ENCODE data around the gene RNU1-2. TPM values are rescaled to one million over a fixed set of nuclear protein-coding genes. Genes with fewer than 3 reads are reported as not detected.
"Not testable (repeated sequence)": the region's sequence is repeated elsewhere in the genome, so short reads cannot be mapped to it uniquely, and the experiment has no call there.

The RNU1-2 gene
- total RNA-seq, 1 donor from 2014 or later: 2,369 TPM

DNA sequence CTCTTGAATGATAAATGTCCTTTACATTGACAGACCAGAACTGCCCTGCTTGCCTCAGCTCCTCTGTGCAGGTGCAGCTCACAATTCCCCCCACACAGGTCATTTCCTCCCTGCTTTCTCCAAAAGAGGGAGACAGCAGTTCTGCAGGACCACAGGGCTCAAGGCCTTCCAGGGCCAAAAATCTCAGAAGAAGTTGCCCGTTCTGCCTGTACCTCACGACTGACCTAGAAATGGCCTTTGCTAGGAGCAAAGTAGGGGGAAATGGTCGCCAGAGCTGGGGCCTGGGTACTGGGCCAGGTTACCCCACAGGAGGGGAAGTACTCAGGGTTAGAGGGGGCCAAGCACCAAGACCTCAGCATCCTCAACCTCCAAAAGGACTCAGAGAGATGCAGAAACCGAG is 11.1 kb downstream of the RNU1-2 start:
- H3K27ac Mint-ChIP-seq: no peak overlapping the region
- peaks cover 15% of the 10 kb centered on the region for H3K4me1 Mint-ChIP-seq (ENCODE audit: low read depth)
- peaks cover 2% of the 10 kb centered on the region for H3K27me3 Mint-ChIP-seq (ENCODE audit: low read depth)
- DNase-seq (ENCODE audit: low spot score): no peak
- H3K36me3 Mint-ChIP-seq (ENCODE audit: low read depth): no peaks in the 10 kb centered on the region
- H3K4me3 Mint-ChIP-seq (ENCODE audit: low read depth): no peak overlapping the region
- intact Hi-C loops (cut with micrococcal nuclease): no loop called here
- H3K9me3 Mint-ChIP-seq: no peaks in the 10 kb centered on the region

DNA sequence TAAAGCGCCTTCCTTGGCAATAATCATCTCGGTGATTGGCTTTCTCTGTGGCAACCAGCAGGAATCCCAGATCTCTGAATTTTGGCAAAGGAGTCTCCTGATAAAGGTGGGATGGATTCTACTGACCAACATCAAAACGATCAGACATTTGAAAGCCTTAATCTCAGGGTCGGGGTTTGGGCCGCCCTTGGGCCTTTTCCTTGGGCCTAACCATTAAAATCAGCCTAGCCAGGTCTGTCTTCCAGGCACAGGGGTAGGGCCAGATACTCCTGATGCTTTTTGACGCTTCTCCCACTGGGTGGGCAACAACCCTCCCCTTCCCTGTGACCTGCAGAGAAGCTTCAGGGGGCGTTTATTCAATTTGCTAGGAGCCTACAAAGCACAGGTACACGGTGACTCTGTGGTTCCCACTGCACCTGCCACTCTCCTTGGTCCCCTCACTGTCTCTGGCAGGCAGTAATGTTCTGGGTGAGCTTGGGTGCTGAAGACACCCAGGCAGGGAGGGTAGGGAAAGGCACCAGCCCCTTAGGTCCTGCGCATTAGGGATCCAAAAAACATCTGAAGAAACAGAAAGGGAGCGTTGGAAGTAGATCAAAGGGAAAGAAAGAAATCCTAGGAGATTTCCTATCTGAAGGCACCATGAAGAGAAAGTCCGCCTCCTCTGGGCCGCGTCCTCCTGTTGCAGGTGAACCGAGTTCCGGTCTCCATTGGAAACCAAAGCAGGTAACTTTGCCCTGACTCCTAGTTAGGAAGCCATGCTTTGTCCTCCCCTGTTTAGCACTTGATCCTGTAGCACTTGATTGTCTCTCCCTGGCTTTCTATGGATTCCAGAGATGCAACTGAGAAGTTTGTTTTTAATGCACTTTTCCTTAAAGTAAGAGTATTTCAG is 12.3 kb downstream of the RNU1-2 start:
- H3K27ac Mint-ChIP-seq: no peak overlapping the region
- no peaks in the 10 kb centered on the region for H3K9me3 Mint-ChIP-seq
- no peak overlapping the region for H3K4me3 Mint-ChIP-seq (ENCODE audit: low read depth)
- peaks cover 4% of the 10 kb centered on the region for H3K27me3 Mint-ChIP-seq (ENCODE audit: low read depth)
- peaks cover 14% of the 10 kb centered on the region for H3K4me1 Mint-ChIP-seq (ENCODE audit: low read depth)
- H3K36me3 Mint-ChIP-seq (ENCODE audit: low read depth): no peaks in the 10 kb centered on the region
- intact Hi-C loops (cut with micrococcal nuclease): no loop called here
- DNase-seq (ENCODE audit: low spot score): no peak

DNA sequence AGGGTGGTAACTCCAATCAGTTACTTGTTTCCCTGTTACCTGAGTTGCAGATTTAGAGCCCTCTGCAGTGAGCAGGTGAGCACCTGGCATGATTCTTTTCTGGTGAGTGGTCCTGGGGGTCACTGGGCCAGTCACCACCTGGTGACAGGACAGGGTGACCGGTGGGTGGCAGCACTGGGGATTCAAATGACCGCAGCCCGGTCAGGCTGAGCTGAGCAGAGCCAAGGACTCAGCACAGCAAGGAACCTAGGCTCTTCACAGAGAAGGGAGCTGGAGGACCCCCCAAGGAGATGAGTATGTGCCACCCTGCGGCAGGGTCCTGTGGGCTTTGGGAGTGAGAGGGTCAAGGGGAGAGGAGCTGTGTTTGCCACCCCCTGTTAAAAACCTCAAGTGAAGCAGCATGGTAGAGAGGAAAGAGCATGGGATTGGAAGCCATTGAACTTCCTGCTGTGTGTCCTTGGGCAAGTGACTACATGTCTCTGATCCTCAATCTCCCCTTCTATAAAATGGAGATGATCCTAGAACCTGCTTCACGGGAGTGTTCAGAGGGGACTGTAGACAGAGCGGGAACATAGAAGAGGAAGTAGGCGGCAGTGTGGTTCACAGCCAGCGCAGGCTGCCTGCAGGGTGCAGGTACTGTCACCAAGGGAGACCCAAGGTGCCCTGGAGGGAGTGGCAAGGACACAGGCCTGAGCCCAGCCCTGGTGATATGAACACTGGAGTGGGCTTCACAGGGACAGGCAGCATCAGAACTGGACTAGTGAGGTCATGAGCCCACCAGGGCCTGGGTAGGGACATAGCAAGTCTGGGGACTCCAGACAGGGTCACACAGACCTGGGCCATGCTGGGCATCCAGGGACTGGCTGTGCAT is 16.3 kb downstream of the RNU1-2 start:
- intact Hi-C loops (cut with micrococcal nuclease); H3K9me3 Mint-ChIP-seq; H3K27ac Mint-ChIP-seq; H3K4me3 Mint-ChIP-seq (ENCODE audit: low read depth); DNase-seq (ENCODE audit: low spot score); H3K27me3 Mint-ChIP-seq (ENCODE audit: low read depth); H3K36me3 Mint-ChIP-seq (ENCODE audit: low read depth): not testable (repeated sequence)
- H3K4me1 Mint-ChIP-seq (ENCODE audit: low read depth): peaks cover 21% of the 10 kb centered on the region

DNA sequence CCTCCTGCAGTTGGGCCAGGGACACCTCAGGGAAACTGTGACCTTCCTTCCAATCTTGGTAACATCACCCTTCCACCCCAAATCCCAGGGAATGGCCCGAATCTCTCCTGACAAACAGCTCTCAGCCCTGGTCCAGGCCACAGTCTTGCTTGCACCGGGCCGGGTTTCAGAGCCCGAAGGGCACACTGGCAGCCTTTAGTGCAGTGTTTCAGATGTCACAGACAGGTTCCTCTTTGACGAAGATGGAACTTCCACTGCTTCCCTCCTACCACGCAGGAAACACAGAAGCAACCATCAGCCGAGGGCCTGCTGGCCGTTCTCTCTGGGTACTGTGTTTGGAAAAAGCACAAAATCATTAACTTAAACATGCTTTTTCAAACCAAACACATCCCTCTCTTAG is 17.0 kb downstream of the RNU1-2 start:
- H3K9me3 Mint-ChIP-seq; DNase-seq (ENCODE audit: low spot score); H3K27ac Mint-ChIP-seq; H3K36me3 Mint-ChIP-seq (ENCODE audit: low read depth); H3K27me3 Mint-ChIP-seq (ENCODE audit: low read depth): not testable (repeated sequence)
- intact Hi-C loops (cut with micrococcal nuclease): loop anchor here (1.0 kb wide), 1 partner anchor 7 kb away; no protein-coding TSS in a partner anchor
- peaks cover 19% of the 10 kb centered on the region for H3K4me1 Mint-ChIP-seq (ENCODE audit: low read depth)
- peak overlapping the region; percentile 70 for H3K4me3 Mint-ChIP-seq (ENCODE audit: low read depth)

DNA sequence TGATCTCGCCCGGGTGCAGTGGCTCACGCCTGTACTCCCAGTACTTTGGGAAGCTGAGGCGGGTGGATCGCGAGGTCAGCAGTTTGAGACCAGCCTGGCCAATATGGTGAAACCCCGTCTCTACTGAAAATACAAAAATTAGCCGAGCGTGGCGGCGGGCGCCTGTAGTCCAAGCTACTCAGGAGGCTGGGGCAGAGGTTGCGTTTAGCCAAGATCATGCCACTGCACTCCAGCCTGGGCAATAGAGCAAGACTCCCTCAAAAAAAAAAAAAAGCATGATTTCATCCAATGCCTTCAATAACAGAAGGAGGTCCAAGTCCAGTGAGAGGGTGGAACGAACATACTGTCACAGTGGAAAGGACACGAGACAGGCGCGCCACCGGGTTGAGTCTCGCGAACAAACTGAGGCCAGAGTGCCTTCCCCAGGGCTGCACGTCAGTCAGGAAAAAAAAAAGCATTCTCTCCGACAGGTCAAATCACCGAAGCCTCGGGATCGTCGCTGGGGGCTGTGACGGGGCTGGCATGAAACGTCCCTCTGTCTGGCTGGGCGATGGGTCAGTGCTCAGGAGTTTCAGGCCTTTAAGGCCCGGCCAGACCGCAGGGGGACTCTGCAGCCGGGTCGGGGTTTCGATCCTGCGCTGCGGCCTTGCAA is 17.5 kb downstream of the RNU1-2 start:
- peak overlapping the region; percentile 70 for H3K4me3 Mint-ChIP-seq (ENCODE audit: low read depth)
- H3K27me3 Mint-ChIP-seq (ENCODE audit: low read depth): peaks cover 9% of the 10 kb centered on the region
- H3K9me3 Mint-ChIP-seq: no peaks in the 10 kb centered on the region
- intact Hi-C loops (cut with micrococcal nuclease): loop anchor here (1.0 kb wide), 1 partner anchor 8 kb away; no protein-coding TSS in a partner anchor
- H3K36me3 Mint-ChIP-seq (ENCODE audit: low read depth): no peaks in the 10 kb centered on the region
- DNase-seq (ENCODE audit: low spot score): no peak
- peaks cover 19% of the 10 kb centered on the region for H3K4me1 Mint-ChIP-seq (ENCODE audit: low read depth)
- no peak overlapping the region for H3K27ac Mint-ChIP-seq

DNA sequence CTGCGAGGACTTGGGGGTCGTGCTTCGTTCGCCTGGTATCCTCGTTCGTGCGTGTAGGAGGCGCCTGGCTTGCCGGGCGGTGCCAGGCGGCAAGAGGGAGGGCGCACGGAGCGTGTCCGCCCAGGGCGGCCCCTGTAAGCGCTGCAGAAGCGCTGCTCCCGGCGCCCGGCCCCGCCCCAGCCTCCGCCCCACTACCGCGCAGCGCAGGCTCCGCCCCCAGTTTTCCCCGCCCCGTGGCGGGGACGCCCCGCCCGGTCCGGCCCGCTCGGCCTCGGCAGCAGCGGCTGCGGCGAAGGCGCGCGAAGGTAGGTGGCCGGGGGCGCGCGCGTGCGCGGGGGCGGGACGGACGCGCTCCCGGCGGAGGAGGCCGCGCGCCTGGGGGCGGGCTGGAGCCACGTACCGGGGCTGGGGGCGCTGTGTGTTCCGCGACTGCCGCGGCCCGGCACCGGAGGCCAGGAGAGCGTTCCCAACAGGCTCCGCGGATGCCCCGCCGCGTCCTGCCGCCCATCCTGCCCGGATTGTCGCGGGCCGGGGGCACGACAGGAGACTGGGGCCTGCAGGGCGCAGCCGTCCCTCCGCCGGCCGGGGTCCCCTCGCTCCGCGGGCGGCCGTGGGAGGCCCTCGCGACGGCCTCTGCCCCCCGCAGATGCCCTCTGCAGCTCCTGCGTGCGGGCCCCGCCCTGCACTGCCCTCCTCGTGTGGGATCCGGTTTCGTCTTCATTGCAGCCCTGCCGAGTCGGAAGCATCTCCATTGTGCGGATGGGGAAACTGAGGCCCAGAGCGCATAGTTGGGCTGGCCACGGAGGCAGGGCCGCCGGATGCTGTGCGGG is 18.3 kb downstream of the RNU1-2 start:
- peaks cover 9% of the 10 kb centered on the region for H3K27me3 Mint-ChIP-seq (ENCODE audit: low read depth)
- H3K9me3 Mint-ChIP-seq: no peaks in the 10 kb centered on the region
- H3K27ac Mint-ChIP-seq: peak overlapping the region; percentile 68
- peak; percentile 87 for DNase-seq (ENCODE audit: low spot score)
- H3K4me1 Mint-ChIP-seq (ENCODE audit: low read depth): peaks cover 19% of the 10 kb centered on the region
- intact Hi-C loops (cut with micrococcal nuclease): loop anchor here (1.0 kb wide), 1 partner anchor 9 kb away; no protein-coding TSS in a partner anchor
- no peaks in the 10 kb centered on the region for H3K36me3 Mint-ChIP-seq (ENCODE audit: low read depth)
- H3K4me3 Mint-ChIP-seq (ENCODE audit: low read depth): peak overlapping the region; percentile 90

DNA sequence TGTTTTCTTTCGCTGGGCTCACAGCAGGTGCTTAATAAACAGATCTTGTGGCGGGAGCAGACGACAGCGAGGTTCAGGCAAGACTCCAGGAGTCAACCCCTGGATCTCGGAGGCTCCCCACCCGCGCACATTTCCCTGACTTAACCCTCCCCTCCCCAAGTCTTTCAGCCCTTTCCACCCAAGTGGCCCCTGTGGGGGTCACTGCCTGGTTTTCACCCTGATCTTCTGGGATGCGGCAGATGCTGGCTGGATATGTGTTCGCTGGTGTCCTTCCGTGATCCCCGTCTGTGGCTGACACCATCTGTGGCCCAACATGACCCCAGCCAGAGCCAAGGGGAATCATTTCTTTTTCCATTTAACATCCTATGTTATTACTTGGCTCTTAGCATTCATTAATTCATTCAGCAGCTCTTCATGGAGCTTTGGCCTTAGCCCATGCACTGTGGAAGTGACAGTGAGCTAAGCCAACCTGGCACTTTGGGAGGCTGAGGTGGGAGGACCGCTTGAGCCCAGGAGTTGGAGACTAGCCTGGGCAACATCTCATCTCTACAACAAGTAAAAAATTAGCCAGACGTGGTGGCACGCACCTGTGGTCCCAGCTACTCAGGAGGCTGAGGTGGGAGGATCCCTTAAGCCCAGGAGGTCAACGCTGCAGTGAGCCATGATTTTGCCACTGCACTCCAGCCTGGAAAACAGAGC is 19.3 kb downstream of the RNU1-2 start:
- DNase-seq (ENCODE audit: low spot score); H3K9me3 Mint-ChIP-seq; H3K27me3 Mint-ChIP-seq (ENCODE audit: low read depth); H3K36me3 Mint-ChIP-seq (ENCODE audit: low read depth); intact Hi-C loops (cut with micrococcal nuclease): not testable (repeated sequence)
- H3K4me1 Mint-ChIP-seq (ENCODE audit: low read depth): peaks cover 19% of the 10 kb centered on the region
- peak overlapping the region; percentile 90 for H3K4me3 Mint-ChIP-seq (ENCODE audit: low read depth)
- H3K27ac Mint-ChIP-seq: peak overlapping the region; percentile 68

DNA sequence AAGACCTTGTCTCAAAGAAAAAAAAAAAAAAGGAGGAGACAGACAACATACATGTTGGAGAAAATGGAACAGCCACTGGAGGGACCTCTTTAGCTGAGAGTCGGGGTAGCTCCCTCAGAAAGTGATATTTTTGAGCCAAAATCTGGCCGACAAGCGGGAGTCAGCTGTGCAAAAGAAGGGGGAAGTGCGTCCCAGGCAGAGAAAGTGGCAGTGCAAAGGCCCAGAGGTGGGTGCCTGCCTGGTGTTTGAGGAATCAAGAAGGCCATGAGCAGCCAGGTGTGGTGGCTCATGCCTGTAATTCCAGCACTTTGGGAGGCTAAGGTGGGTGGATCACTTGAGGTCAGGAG is 19.8 kb downstream of the RNU1-2 start:
- H3K36me3 Mint-ChIP-seq (ENCODE audit: low read depth): no peaks in the 10 kb centered on the region
- H3K27me3 Mint-ChIP-seq (ENCODE audit: low read depth): peaks cover 7% of the 10 kb centered on the region
- H3K27ac Mint-ChIP-seq: peak overlapping the region; percentile 68
- no peak for DNase-seq (ENCODE audit: low spot score)
- H3K4me3 Mint-ChIP-seq (ENCODE audit: low read depth): peak overlapping the region; percentile 90
- H3K9me3 Mint-ChIP-seq: no peaks in the 10 kb centered on the region
- intact Hi-C loops (cut with micrococcal nuclease): no loop called here
- H3K4me1 Mint-ChIP-seq (ENCODE audit: low read depth): peaks cover 19% of the 10 kb centered on the region

DNA sequence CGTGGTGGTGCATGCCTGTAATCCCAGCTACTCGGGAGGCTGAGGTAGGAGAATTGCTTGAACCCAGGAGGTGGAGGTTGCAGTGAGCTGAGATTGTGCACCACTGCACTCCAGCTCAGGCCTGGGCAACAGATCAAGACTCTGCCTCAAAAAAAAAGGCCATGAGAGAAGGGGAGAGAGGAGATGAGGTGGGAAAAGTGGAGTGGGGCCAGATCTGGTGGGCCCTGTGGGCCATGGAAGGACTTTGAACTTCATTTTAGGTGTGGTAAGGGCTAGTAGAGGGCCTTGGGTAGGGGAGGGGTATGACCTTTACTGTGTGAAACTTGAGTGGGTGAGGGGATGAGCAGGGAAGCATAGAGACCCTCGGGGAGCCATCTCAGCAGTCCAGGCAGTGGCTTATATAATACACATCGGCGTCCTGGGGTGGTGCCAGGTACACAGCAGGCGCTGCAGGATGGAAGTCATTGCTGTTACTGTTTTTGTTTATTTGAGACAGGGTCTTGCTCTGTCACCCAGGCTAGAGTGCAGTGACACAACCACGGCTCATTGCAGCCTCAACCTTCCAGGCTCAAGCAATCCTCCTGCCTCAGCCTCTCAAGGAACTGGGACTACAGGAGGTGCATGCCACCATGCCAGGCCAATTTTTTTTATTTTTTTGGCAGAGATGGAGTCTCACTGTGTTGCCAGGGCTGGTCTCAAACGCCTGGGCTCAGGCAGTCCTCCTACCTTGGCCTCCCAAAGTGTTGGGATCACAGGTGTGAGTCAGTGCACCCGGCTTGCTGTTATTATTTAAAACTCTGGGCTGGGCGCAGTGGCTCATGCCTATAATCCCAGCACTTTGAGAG is 20.5 kb downstream of the RNU1-2 start:
- intact Hi-C loops (cut with micrococcal nuclease); H3K27ac Mint-ChIP-seq; H3K9me3 Mint-ChIP-seq; H3K36me3 Mint-ChIP-seq (ENCODE audit: low read depth); H3K27me3 Mint-ChIP-seq (ENCODE audit: low read depth); DNase-seq (ENCODE audit: low spot score): not testable (repeated sequence)
- H3K4me1 Mint-ChIP-seq (ENCODE audit: low read depth): peaks cover 19% of the 10 kb centered on the region
- peak overlapping the region; percentile 47 for H3K4me3 Mint-ChIP-seq (ENCODE audit: low read depth)

DNA sequence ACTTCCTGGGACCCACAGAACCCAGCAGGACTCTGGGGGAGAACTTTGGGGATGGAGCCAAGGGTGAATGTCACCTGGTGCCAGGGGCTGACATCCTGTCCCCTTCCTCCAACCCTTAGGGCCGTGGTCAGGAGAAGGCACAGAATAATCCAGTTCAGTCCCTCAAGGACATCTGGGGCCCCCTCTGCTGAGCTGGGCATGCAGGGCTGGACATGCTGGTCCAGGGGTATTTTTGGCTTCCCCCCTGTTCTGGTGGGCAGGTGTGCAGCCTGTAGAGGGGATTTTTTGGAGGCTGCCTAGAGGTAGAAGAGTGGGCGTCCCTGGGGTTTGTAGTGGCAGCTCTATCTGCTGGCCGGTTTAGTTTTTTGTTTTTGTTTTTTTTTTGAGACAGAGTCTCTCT is 22.6 kb downstream of the RNU1-2 start:
- intact Hi-C loops (cut with micrococcal nuclease): no loop called here
- Mint-ChIP-seq H3K4me3 (ENCODE audit: low read depth) (no peak overlapping the region), H3K4me1 (ENCODE audit: low read depth) (peaks cover 19% of the 10 kb centered on the region), H3K27ac (no peak overlapping the region), H3K36me3 (ENCODE audit: low read depth) (no peaks in the 10 kb centered on the region), H3K9me3 (no peaks in the 10 kb centered on the region), H3K27me3 (ENCODE audit: low read depth) (peaks cover 5% of the 10 kb centered on the region)
- no peak for DNase-seq (ENCODE audit: low spot score)

Data from activated T-helper 2 cell treated with anti-CD3 and anti-CD28 coated beads, Interferon-gamma antibody, Interleukin-2, Interleukin-4, amounts not matched to agents 10 μg/mL and 5 μg/mL and 100 μg/mL, durations not matched to agents 14 hours and 24 hours and 36 hours (primary cell).